CD4-positive, alpha-beta T cell treated with Interleukin-15 for 1 hour (primary cell): ENCODE measurements around the gene SLC45A2.
"Not testable (repeated sequence)": the region's sequence is repeated elsewhere in the genome, so short reads cannot be mapped to it uniquely, and the experiment has no call there.

Source experiments
- DNase-seq: peaks from one replicate; pipeline ENCODE4 v3.0.0-alpha.2; 2020

SLC45A2 gene

DNA sequence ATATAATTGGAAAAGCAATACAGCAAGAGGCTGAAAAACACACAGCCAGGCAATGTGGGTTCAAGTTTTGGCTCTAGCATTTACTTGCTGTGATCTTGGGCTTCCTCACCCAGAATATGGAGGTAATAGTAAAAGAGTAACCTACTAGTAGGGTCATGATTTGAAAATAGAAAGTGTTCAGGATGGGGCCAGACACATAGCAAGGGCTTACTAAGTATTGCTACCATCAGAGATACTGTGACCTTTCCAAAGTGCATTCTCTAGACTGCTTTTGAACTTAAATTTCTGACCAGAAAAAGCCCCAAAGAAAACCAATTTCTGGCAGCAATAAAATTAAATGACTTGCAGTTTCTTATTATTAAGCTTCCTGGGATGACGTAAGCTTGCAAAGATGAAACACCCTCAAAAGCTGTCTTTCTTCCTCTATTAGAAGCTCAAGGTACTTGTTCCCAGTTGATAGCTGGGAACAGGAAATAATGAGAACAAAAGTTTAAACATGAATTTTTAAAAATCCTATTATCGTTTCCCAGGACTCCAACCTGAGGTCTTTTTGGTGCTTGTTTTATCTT is 20.3 kb downstream of the SLC45A2 start:
- DNase-seq = no peak

DNA sequence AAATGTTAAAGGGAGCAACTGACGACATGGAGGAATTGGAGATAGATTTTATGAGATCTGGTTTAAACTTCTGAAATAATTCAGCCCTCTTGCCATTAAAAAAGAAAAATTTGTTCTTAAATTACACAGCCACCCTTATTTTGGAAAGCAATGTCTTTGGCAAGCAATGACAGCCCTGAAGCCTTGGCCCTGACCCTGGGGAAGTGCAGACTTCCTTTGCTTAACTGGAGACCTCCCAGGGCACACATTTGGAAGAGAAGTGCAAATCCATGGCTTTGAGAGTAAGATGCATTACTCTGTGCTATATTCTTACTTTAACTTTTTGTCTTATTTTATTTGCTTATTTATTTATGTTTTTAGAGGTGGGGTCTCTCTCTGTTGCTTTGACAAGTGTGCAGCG is 26.3 kb downstream of the SLC45A2 start:
- no peak for DNase-seq

DNA sequence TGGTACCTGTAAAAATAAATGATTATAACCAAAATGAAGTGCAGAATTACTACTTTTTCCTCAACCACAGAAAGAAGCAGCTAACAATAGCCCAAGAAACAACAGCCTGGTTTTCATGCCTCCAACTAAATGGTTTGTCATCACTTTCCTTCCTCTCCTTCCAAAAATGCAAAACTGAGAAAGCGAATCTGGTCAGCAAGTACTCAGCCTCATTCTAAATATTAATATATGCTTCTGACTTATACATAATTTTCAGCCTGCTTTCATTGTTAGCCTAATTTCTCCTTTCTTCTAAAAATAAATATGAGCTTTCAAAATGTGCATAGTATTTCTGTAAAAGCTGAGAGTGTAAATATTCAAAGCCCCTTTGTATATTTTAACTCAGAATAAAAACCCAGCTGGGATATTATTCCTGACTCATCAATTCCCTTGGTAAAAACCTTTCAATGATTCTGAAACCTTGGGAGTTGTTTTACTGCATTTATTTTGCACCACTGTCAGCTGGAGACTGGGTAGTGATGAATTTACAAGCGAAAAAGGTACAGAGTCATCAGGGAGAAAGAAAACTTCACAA is 26.8 kb downstream of the SLC45A2 start:
- DNase-seq = no peak

DNA sequence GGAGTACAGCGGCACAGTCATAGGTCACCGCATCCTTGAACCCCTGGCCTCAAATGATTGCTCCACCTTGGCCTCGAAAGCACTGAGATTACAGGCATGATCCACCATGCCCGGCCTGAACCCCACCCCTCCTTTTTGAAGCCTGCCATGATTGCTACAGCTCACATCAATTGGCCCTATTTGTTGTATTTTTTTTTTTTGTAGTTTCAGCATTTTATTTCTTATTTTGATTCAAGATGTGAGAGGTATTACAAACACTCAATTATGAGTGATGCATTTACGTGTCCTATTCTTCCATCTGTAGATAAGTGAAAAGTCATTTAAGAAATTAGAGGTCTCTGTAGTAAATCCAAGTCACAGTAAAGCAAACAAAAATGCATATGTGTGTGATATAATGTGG is 32.3 kb downstream of the SLC45A2 start:
- DNase-seq = not testable (repeated sequence)

DNA sequence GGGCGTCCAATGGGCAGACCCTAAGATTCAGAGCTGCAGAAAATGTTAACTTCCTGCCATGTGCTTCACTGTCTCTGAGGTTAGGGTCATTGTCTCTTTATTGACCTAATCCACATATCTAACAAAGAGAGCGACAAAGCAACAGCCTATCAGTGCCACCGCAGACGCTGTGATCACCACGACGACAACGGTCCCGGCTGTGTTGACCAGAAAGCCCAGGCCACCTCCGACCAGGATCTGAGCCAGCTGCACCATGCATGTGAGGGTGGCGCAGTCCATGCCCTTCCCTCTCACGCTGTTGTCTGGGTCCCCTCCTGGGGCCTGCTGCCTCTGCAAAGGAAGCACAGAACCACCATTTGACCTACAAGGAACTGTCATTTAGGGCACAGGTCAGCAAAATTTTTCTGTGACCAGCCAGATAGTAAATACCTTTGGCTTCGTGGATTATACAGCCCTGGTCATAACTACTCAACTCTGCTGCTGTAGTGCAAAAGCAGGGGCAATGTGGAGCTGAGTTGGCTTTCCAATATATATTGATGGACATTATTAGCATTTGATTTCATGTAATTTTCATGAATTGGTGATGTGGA is 39.9 kb downstream of the SLC45A2 start:
- DNase-seq = no peak

DNA sequence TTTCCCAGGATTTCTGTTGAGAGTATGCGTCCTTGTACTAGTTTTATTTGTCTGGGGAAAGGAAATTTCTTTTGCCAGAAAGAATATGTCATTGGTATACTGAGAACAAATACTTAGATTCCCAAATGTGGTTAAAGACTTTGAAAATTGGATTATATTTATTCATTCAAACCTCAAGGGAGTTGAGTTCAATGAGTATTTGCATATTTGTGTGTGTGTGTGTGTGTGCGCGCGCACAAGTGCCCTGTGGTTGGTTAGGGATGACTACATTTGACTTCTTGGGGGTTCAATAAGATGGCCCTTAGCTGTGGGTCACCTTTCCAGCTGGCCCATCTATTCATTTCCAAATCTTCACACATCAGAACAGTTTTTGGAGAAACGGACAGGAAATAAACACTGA is 43.4 kb downstream of the SLC45A2 start:
- DNase-seq = no peak

DNA sequence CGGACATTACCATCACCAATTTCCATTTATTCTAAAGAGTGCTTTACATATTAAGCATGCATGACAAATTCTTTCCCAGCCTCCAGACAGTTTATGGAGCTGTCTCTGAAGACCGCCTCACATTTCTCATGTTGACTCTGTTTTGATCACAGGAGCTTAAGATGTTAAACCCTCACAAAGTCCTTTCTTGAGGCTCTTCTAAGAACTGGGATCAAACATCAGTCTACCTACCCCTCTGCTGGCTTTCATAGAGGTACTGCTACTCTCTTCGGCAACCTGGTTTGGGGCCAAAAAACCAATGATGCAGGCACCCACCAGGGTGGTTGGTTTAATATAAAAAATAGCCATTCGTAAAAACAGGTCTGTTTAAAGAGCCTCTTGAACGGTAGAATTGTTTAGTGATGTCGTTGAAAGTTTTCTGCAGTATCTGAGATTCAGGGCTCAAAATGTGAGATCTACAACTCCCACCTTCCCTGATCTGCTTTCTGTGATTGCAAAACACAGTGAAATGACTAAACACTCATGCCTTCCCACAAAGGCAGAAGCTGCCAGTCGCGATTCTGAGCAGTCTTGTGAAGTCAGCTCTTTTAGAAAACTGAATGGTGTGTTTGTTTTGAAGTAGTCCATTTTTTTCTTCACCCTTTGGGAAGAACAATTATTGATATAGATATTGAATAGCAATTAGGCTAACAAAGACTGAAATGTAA is 44.8 kb downstream of the SLC45A2 start:
- no peak for DNase-seq

DNA sequence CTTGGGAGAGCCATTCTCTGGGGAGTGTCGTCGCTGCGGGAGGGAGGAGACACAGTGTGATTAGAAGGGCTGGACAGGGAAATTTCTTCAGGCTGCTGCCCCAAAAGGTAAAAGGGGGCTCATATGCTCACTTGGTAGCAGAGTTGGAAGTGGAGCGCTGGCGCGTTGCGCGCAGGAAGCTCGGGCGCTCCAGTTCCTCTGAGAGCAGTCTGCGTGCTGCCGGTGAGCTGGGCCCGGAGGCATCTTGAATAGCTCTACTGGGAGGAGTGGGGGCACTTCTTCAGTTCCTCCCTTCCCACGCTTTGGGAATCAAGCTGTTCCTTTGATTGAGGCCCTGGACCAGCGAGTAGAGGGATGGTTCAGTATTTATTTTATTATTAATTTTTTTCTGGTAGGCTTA is 45.6 kb downstream of the SLC45A2 start:
- no peak for DNase-seq

DNA sequence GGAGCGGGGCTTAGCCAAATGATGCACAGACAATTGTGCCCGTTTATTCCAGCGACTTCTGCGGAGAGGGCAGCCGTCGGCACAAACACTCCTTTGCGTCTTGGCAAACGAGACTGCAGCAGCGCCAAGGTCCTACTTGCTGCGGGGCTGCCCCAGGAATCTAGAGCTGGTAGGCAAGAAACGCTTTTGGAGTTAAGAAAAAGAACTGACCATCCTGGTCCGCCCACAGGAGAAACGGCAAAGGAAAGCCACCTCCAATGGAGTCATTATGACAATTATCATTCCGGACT is 46.0 kb downstream of the SLC45A2 start:
- no peak for DNase-seq

DNA sequence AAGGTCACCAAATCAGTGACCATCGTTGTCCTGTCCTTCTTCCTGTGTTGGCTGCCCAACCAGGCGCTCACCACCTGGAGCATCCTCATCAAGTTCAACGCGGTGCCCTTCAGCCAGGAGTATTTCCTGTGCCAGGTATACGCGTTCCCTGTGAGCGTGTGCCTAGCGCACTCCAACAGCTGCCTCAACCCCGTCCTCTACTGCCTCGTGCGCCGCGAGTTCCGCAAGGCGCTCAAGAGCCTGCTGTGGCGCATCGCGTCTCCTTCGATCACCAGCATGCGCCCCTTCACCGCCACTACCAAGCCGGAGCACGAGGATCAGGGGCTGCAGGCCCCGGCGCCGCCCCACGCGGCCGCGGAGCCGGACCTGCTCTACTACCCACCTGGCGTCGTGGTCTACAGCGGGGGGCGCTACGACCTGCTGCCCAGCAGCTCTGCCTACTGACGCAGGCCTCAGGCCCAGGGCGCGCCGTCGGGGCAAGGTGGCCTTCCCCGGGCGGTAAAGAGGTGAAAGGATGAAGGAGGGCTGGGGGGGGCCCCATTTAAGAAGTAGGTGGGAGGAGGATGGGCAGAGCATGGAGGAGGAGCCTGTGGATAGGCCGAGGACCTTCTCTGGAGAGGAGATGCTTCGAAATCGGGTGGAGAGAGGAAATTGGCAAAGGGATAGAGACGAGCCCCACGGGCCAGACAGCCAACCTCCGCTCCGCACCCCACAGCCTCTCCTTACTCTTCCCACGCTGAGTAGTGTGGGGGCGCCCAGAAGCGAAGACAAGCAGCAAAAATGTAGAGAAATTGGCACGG is 46.6 kb downstream of the SLC45A2 start:
- no peak for DNase-seq

DNA sequence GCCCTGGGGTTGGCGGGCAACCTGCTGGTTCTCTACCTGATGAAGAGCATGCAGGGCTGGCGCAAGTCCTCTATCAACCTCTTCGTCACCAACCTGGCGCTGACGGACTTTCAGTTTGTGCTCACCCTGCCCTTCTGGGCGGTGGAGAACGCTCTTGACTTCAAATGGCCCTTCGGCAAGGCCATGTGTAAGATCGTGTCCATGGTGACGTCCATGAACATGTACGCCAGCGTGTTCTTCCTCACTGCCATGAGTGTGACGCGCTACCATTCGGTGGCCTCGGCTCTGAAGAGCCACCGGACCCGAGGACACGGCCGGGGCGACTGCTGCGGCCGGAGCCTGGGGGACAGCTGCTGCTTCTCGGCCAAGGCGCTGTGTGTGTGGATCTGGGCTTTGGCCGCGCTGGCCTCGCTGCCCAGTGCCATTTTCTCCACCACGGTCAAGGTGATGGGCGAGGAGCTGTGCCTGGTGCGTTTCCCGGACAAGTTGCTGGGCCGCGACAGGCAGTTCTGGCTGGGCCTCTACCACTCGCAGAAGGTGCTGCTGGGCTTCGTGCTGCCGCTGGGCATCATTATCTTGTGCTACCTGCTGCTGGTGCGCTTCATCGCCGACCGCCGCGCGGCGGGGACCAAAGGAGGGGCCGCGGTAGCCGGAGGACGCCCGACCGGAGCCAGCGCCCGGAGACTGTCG is 47.3 kb downstream of the SLC45A2 start:
- DNase-seq = no peak

DNA sequence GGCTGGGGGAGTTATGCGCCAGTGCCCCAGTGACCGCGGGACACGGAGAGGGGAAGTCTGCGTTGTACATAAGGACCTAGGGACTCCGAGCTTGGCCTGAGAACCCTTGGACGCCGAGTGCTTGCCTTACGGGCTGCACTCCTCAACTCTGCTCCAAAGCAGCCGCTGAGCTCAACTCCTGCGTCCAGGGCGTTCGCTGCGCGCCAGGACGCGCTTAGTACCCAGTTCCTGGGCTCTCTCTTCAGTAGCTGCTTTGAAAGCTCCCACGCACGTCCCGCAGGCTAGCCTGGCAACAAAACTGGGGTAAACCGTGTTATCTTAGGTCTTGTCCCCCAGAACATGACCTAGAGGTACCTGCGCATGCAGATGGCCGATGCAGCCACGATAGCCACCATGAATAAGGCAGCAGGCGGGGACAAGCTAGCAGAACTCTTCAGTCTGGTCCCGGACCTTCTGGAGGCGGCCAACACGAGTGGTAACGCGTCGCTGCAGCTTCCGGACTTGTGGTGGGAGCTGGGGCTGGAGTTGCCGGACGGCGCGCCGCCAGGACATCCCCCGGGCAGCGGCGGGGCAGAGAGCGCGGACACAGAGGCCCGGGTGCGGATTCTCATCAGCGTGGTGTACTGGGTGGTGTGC is 48.0 kb downstream of the SLC45A2 start, which contains the start of gene RXFP3:
Gene RXFP3 (plus strand): TSS at position 6 of the 636 bp plus-strand sequence. CDS start 355 bp downstream, at position 361.
- DNase-seq = no peak

DNA sequence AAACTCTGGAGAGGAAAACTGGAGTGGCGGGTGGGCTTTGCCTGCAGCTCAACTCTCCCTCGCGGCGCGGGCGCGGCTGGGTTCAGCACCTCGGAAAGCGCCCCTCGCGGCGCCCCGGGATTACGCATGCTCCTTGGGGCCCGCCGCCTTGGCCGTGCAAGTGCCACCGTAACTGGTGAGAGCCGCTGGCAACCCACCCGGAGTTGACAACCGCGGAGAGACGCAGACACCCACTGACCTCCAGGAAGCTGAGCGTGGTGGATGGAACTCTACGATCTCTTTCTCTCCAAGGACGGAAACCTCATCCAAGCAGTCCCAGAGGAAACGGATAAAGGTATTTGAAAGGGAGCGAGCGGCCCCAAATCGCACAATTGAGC is 48.5 kb downstream of the SLC45A2 start:
- no peak for DNase-seq

DNA sequence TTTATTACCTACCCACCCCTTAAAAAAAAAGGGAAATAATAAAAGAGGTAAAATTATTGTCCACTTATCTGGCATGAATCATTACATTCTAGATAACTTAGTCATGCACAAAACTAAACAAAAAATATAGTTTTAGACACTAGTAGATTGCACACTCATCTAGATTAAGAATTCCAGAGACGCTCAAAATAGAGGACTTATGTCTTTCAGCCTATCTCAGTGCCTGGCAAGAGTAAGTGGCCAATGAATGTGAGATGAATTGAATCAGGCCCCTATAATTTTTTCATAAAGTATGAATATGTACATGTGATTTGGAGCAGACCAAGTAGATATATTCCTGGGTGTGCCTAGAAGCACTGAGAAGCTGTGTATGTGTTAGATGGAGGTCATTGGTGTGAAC is 50.3 kb downstream of the SLC45A2 start:
- DNase-seq = no peak

DNA sequence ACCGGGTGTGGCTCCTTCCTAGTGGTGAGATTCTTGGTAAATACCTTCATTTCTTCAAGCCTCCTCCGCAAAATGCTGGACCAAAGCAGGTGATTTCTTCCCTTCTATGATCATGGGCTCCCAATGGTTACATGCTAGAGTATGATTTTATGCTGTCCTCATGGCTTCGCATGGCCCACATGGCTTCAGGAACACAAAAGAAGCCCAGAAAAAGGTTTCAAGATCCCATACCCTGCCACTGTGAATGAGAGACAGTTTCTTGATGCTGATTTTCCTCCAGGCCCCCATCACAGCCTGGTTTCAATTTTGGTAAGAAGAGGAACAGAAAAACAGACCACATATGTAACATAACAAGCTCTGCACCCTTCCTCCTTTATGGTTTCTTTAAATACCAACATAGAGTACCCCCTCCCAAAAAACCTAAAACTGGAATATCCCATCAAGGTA is 50.7 kb downstream of the SLC45A2 start:
- no peak for DNase-seq

DNA sequence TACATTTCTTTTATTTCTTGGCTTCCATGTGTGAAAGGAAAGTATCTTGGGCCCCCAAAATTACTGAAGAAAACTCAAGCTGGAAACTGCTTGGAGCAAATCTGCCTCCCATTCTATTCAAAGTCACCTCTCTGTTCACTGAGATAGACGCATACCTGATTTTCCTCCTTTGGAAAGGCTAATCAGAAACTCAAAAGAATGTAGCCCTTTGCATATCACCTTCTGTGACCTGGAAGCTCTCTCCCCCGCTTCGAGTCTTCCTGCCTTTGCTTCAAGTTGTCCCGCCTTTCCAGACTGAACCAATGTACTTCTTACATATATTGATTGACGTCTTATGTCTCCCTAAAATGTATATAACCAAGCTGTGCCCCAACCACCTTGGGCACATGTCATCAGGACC is 53.4 kb downstream of the SLC45A2 start:
- DNase-seq = no peak

DNA sequence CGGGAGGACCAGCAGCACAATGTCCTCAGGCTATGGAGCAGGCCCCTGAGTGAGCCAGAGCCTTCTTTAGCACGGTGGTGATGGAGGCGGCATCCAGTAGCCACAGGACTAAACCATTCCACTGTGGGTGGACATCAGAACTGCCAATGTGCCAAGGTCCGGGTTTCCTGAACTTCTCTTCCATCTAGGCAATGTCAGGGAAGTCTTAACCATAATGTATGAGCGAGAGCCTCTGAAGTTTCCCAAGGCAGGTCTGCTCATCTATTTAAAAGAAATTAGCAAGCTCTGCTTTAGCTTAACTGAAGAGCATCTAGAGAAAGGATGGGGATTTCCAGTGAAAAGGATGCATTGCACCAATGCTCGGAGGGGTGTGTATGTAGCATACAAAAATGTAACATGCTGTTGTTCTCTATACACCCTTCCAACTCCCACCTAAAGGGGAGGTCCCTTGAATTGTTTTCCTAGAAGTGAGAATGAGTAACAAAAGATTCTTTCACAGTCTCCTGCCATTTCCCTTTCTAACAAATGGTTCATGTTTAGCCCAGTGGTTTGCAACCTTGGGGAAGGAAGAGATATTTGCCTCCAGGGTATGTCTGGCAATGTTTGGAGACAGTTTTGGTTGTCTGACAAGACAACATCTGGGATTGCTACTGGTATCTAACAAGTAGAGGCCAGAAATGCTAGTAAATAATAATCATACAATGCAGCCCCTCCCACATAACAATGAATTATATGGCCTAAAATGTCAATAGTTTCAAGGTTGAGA is 54.4 kb downstream of the SLC45A2 start:
- DNase-seq = no peak

DNA sequence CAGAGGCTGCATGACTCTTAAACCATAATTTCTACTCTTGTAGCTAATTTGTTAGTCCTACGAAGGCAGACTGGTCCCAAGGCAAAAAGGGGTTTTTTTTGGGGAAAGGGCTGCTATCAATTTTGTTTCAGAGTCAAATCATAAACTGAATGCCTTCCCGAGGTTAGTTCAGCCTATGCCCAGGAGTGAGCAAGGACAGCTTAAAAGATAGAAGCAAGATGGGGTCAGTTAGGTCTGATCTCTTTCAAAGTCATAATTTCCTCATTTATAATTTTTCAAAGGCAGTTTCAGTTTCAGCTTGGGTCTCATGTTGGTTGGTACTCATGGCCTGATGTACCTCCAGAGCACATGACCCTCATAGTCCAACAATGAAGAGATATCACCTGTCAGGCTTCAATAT is 56.2 kb downstream of the SLC45A2 start:
- DNase-seq = no peak

DNA sequence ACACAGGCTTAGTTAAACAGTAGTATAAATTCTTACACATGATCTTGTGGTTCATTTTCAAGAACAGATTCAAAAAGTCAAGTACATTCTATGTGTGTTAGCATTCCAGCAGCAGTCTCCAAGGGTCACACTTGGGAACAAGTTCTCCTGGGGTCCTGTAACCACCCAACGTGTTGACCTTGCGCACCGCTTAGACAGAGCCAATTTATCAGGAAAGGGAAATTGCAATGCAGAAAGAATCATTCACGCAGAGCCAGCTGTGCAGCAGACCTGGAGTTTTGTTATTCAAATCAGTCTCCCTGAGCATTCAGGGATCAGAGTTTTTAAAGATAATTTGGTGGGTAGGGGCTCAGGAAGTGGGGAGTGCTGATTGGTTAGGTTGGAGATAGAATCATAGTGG is 56.8 kb downstream of the SLC45A2 start:
- DNase-seq = no peak

DNA sequence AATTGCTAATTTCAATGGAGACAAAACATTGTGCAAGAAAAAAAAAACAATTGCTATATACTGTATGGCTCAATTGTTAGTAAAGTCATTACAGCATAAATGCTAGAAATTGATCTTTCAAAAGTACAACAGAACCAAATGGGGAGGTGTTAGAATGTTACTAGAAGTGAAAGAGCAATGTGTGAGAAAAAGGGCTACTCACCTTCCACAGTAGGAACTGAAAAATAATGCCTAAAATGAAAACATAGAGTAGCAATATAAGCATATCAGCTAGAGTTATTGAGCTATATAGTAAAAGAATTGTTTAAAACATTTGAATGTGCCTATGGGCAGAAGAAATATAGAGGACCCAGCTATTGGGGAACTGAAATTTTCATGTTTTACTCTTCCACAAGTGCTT is 59.2 kb downstream of the SLC45A2 start:
- no peak for DNase-seq

DNA sequence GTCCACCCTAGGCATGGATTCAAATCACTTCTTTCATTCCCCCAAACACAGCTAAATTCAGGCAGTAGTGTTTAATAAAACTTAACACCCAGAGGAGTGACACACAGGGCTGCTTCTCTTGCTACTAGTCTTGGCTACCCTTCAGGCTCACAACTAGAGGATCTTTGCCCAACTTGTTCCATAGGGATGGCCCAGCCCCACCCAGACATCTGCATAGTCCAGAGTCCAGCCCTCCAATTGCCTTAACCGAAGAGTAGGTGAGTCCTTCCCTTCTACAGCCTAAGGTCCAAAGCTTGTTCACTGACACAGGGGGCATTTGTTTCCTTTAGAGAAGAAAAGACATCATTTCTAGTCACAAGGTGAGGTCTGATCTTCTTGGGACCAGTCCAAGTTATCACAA is 63.5 kb downstream of the SLC45A2 start:
- DNase-seq = no peak

DNA sequence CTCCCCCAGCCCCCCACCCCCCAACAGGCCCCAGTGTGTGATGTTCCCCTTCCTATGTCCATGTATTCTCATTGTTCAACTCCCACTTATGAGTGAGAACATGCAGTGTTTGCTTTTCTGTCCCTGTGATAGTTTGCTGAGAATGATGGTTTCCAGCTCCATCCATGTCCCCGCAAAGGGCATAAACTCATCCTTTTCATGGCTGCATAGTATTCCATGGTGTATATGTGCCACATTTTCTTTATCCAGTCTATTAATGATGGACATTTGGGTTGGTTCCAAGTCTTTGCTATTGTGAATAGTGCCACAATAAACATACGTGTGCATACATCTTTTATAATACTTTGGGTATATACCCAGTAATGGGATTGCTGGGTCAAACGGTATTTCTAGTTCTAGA is 69.6 kb downstream of the SLC45A2 start:
- not testable (repeated sequence) for DNase-seq
